ENCODE data around the gene TDO2. TPM values are rescaled to one million over a fixed set of nuclear protein-coding genes. Genes with fewer than 3 reads are reported as not detected.
"Not testable (repeated sequence)": the region's sequence is repeated elsewhere in the genome, so short reads cannot be mapped to it uniquely, and the experiment has no call there.

The TDO2 gene
- total and polyA plus RNA-seq, 2 of the 4 experiments (the other 2 are of a cell fraction), result 0.09 to 0.18 TPM

DNA sequence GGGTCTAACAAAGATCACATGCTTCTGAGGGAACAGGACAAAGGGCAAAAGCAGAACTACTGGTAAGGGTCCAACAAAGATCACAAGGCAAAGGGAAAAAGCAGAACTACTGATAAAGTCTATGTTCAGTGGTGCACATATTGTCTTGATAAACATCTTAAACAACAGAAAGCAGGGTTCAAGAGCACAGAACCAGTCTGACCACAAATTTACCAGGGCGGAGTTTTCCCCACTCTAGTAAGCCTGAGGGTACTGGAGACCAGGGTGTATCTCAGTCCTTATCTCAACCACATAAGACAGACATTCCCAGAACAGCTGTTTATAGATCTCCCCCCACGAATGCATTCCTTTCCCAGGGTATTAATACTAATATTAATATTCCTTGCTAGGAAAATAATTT, 5.1 kb upstream of the TDO2 start:
- in situ Hi-C loops (cut with MboI; ENCODE audit: low sequenced_read_pairs); H3K4ac ChIP-seq (ENCODE audit: low read depth, low read length); H3K4me1 ChIP-seq (ENCODE audit: control insufficient read depth, insufficient read depth, low read length); H3K9me3 ChIP-seq (ENCODE audit: control insufficient read depth, insufficient read depth, low read length); dilution Hi-C loops (cut with HindIII; ENCODE audit: low sequenced_read_pairs, unreplicated experiment); H2AK5ac ChIP-seq (ENCODE audit: low read depth, low read length); H3K9ac ChIP-seq (ENCODE audit: low read depth, low read length); BruUV-seq (replicated peaks); POLR2A ChIA-PET (ENCODE audit: unreplicated experiment); H3K4me2 ChIP-seq (ENCODE audit: low read depth, low read length); DNase-seq; H4K8ac ChIP-seq (ENCODE audit: low read depth in 2 of 2, low read length in 2 of 2); H3K18ac ChIP-seq (ENCODE audit: low read depth, low read length); H3K23ac ChIP-seq (ENCODE audit: low read depth, low read length); H3K27me3 ChIP-seq (ENCODE audit: control insufficient read depth, insufficient read depth, low read length); H3K9me1 ChIP-seq (ENCODE audit: insufficient read depth, low read length); H4K91ac ChIP-seq (ENCODE audit: insufficient read depth, low read depth, low read length); H2AK9ac ChIP-seq (replicated peaks; ENCODE audit: low read depth, low read length, poor library complexity); H3K4me3 ChIP-seq (ENCODE audit: insufficient read depth, low read depth, low read length); H3K27ac ChIP-seq (ENCODE audit: insufficient read depth, low read length); intact Hi-C loops (cut with micrococcal nuclease); H2BK120ac ChIP-seq (ENCODE audit: low read depth, low read length); H2BK20ac ChIP-seq (ENCODE audit: low read depth, low read length); H2AFZ ChIP-seq (replicated peaks; ENCODE audit: low read length, poor library complexity); H3K56ac ChIP-seq (ENCODE audit: extremely low read depth, insufficient read depth, low read length); H3K36me3 ChIP-seq (ENCODE audit: control insufficient read depth, insufficient read depth, low read length); H4K20me1 ChIP-seq (ENCODE audit: insufficient read depth, low read length); H4K5ac ChIP-seq (ENCODE audit: low read depth, low read length); H2BK15ac ChIP-seq (ENCODE audit: low read depth, low read length); CTCF ChIA-PET; H3K14ac ChIP-seq (replicated peaks; ENCODE audit: low read depth, low read length); ATAC-seq (ENCODE audit: low read depth); H3K79me1 ChIP-seq (ENCODE audit: low read depth in 1 of 2, low read length in 2 of 2); H2BK5ac ChIP-seq (ENCODE audit: low read depth, low read length, poor library complexity, severe bottlenecking): not testable (repeated sequence)
- no CpG with 5 or more reads among the region's 2 CpGs for WGBS, 2 experiments (ENCODE audit: extremely low coverage in 2 of 2, insufficient read length in 1 of 2)

Data from IMR-90 (cell line).